Glutamatergic neuron (in vitro differentiated cells): ENCODE data around the gene RNF225. TPM values are rescaled to one million over a fixed set of nuclear protein-coding genes. Genes with fewer than 3 reads are reported as not detected.

Experiments
- DNase-seq: peaks from one replicate; pipeline ENCODE4 v3.0.0; 2022
- H3K27ac Mint-ChIP-seq: one replicate; pipeline ENCODE4 v1.8.0; 2020; ENCODE audit warnings: mild to moderate bottlenecking, mixed read lengths, inconsistent platforms; ENCODE audit not compliant: unreplicated experiment
- H3K27me3 Mint-ChIP-seq: one replicate; pipeline ENCODE4 v1.8.0; 2020; ENCODE audit warnings: mild to moderate bottlenecking, moderate library complexity, mixed read lengths, inconsistent platforms; ENCODE audit not compliant: unreplicated experiment
- H3K36me3 Mint-ChIP-seq: one replicate; pipeline ENCODE4 v1.8.0; 2020; ENCODE audit warnings: mild to moderate bottlenecking, mixed read lengths, inconsistent platforms; ENCODE audit not compliant: unreplicated experiment
- H3K4me1 Mint-ChIP-seq: one replicate; pipeline ENCODE4 v1.8.0; 2020; ENCODE audit warnings: mild to moderate bottlenecking, low read depth, mixed read lengths, inconsistent platforms; ENCODE audit not compliant: unreplicated experiment
- H3K4me3 Mint-ChIP-seq: one replicate; pipeline ENCODE4 v1.8.0; 2020; ENCODE audit warnings: mild to moderate bottlenecking, mixed read lengths, inconsistent platforms; ENCODE audit not compliant: unreplicated experiment
- H3K9me3 Mint-ChIP-seq: one replicate; pipeline ENCODE4 v1.8.0; 2020; ENCODE audit warnings: mild to moderate bottlenecking, moderate library complexity, mixed read lengths, inconsistent platforms; ENCODE audit not compliant: unreplicated experiment
- CTCF ChIP-seq: fragments of 200-600 bp; sonication (generic); IDR thresholded peaks from one replicate; pipeline ENCODE4 v1.5.0; 2021; ENCODE audit not compliant: partially characterized antibody, unreplicated experiment
- total RNA-seq: library from RNA; stranded (reverse); fragmentation: NEBNext Ultra II Directional; extraction: Animal tissue kit (Norgen Biotek cat#: 25700); gene quantifications from one replicate; pipeline ENCODE4 v1.2.1, GENCODE V29; 2021; ENCODE audit not compliant: unreplicated experiment

RNF225 gene
- total RNA-seq, 1 donor from 2014 or later: 0.44 TPM

DNA sequence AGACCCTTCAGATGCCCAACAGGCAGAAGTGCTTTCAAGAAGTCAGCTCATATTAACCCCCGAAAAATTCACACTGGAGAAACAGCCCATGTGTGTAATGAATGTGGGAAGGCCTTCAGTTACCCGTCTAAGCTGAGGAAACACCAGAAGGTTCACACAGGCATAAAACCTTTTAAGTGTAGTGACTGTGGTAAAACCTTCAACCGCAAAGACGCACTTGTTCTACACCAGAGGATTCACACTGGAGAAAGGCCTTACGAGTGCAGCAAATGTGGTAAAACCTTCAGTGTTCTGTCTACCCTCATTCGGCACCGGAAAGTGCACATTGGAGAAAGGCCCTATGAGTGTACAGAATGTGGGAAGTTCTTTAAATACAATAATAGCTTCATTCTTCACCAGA is 21.6 kb downstream of the RNF225 start:
- TF ChIP-seq CTCF: no peak
- no peak overlapping the region for H3K27ac Mint-ChIP-seq
- H3K36me3 Mint-ChIP-seq: peaks cover 14% of the 10 kb centered on the region
- H3K27me3 Mint-ChIP-seq: no peaks in the 10 kb centered on the region
- no peak for DNase-seq
- no peak overlapping the region for H3K4me3 Mint-ChIP-seq
- H3K4me1 Mint-ChIP-seq: no peaks in the 10 kb centered on the region
- H3K9me3 Mint-ChIP-seq: peaks cover 1% of the 10 kb centered on the region

- H3K27me3 Mint-ChIP-seq: peaks cover 5% of the 10 kb centered on the region
- H3K4me1 Mint-ChIP-seq: no peaks in the 10 kb centered on the region
Measured at GRCh38 chr19:58428617-58429016, 33.2 kb downstream of the RNF225 start.

DNA sequence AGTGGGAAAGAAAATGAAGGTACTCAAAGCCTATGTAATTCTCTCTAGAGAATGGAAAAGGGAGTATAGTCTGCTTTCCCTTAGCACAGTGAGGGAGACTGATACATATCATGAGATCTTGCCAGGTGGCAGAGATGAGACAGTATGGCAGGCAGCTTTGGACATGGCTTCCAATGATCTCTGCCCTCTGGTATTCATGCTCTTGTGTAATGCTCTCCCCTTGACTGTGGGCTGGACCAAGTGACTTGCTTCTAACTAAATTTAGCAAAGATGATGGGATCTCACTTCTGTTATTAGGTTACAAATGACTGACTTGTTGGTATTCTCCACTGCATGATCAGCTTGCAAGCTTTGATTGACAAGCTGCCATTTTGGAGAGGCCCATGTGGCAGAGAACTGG is 34.3 kb downstream of the RNF225 start:
- Mint-ChIP-seq H3K4me1 (no peaks in the 10 kb centered on the region), H3K9me3 (peaks cover 28% of the 10 kb centered on the region), H3K27me3 (peaks cover 5% of the 10 kb centered on the region), H3K36me3 (peaks cover 46% of the 10 kb centered on the region), H3K4me3 (no peak overlapping the region), H3K27ac (no peak overlapping the region)
- no peak for DNase-seq
- TF ChIP-seq CTCF: no peak

More at GRCh38 chr19:58428617-58429016, 33.2 kb downstream of the RNF225 start:
- Mint-ChIP-seq H3K36me3 (peaks cover 36% of the 10 kb centered on the region), H3K27ac (no peak overlapping the region), H3K4me3 (no peak overlapping the region), H3K9me3 (peaks cover 23% of the 10 kb centered on the region)
- no peak for TF ChIP-seq CTCF
- no peak for DNase-seq

DNA sequence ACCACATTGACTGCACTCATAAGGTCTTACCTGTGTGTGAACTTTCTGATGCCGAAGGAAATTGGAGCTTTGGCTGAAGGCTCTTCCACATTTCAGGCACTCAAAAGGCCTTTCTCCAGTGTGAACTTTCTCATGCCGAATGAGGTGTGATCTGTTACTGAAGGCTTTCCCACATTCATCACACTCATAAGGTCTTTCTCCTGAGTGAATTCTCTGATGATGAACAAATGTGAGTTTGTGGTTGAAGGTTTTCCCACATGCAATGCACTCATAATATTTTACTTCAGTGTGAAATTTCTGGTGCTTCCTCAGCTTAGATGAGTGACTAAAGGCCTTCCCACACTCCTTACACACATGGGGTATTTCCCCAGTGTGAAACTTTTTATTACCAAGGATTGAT is 38.8 kb downstream of the RNF225 start:
- H3K27me3 Mint-ChIP-seq: peaks cover 14% of the 10 kb centered on the region
- H3K4me3 Mint-ChIP-seq: no peak overlapping the region
- H3K27ac Mint-ChIP-seq: no peak overlapping the region
- DNase-seq: no peak
- H3K4me1 Mint-ChIP-seq: no peaks in the 10 kb centered on the region
- peaks cover 38% of the 10 kb centered on the region for H3K9me3 Mint-ChIP-seq
- H3K36me3 Mint-ChIP-seq: peaks cover 85% of the 10 kb centered on the region
- no peak for TF ChIP-seq CTCF

DNA sequence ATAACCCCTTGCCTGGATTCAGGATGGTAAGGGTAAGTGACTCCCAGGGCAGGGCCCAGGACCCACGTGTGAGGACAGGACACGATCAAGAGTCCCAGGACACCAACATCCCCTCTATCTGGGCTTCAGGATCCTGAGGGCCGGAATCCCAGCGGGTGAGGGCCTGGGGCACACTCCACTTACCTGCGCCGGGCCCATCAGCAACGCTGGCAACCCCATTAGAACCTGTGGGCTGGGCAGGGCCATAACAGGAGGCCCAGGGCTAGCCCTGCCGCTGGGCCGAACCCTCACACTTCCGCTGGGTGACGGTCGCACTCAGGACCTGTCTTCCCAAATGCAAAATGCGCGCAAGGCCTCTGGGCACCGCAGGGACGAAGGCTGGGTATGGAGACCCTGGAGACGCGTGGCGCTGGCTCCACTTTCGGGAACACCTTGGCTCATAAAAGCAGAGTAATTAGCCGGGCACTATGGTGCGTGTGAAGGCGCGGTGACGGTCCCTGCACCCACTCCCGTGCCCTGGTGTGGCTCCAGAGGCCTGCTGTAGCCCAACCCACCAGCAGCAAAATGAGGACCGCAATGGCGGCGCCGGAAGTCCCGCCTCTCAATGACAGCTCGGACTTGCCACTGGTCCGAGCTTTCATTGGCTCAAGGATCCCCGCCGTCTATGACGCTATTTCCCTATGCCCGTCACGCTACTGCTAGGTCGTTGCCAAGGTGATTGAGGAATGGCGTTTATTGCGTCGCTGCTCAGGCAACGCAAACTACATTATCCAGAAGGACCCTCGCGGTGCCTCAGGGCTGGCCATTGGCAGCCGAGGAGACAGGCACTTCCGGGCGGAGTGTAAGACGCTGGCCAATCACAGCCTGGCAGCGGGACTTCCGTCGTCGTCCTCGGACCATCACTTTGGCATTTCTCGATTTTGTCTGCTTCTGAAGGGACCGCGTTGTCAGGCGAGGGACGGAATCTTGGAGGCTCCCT is 44.4 kb downstream of the RNF225 start, which contains the start of gene ZNF132:
TSS of gene ZNF132 (minus strand) at position 578 of the 979 bp plus-strand sequence. CDS start at position 246, 332 bp downstream.
- H3K4me3 Mint-ChIP-seq: peak within 1 kb of the TSS; percentile 96
- TF ChIP-seq CTCF: no peak
- peak within 1 kb of the TSS; percentile 78 for H3K27ac Mint-ChIP-seq
- H3K9me3 Mint-ChIP-seq: peaks cover 28% of the 10 kb centered on the region
- H3K27me3 Mint-ChIP-seq: peaks cover 15% of the 10 kb centered on the region
- peak; percentile 86 for DNase-seq
- H3K4me1 Mint-ChIP-seq: peaks cover 4% of the 10 kb centered on the region
- peaks cover 54% of the 10 kb centered on the region for H3K36me3 Mint-ChIP-seq
